ENCODE data around the gene TEX55.
"Not testable (repeated sequence)": the region's sequence is repeated elsewhere in the genome, so short reads cannot be mapped to it uniquely, and the experiment has no call there.

TEX55 gene

DNA sequence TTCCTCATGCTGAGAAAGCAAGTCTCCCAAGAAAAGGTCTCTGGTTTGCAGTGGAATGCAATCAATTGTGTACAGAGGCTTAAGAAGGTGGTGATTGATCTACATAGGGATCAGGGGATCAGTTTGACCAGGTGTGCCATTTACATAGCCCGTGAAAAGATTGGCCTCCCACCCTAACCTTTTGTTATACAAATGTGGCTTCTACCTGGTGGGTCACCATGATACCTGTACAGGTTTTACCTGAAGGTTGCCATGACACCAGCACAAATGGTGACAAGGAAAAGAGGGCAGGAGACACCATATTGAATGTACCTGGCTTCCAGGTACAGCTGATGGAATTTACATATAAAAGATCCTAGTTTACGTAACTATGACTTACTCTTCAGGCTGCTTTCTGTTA lies 25.5 kb upstream of the TEX55 start:
- TF ChIP-seq, protein P1, sequence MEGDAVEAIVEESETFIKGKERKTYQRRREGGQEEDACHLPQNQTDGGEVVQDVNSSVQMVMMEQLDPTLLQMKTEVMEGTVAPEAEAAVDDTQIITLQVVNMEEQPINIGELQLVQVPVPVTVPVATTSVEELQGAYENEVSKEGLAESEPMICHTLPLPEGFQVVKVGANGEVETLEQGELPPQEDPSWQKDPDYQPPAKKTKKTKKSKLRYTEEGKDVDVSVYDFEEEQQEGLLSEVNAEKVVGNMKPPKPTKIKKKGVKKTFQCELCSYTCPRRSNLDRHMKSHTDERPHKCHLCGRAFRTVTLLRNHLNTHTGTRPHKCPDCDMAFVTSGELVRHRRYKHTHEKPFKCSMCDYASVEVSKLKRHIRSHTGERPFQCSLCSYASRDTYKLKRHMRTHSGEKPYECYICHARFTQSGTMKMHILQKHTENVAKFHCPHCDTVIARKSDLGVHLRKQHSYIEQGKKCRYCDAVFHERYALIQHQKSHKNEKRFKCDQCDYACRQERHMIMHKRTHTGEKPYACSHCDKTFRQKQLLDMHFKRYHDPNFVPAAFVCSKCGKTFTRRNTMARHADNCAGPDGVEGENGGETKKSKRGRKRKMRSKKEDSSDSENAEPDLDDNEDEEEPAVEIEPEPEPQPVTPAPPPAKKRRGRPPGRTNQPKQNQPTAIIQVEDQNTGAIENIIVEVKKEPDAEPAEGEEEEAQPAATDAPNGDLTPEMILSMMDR (IDR thresholded peaks at IDR 0.05): no peak
- no peak overlapping the region for H3K4me3 ChIP-seq (ENCODE audit: low read depth in 1 of 2, low read length in 1 of 2)
- peaks cover 9% of the 10 kb centered on the region for H3K9me3 ChIP-seq
- H3K27me3 ChIP-seq: no peaks in the 10 kb centered on the region
- no peaks in the 10 kb centered on the region for H3K36me3 ChIP-seq
- H3K4me1 ChIP-seq (ENCODE audit: control insufficient read depth in 1 of 2, insufficient read depth in 1 of 2, low read depth in 1 of 2, low read length in 1 of 2): no peaks in the 10 kb centered on the region
- no peak overlapping the region for H3K27ac ChIP-seq

DNA sequence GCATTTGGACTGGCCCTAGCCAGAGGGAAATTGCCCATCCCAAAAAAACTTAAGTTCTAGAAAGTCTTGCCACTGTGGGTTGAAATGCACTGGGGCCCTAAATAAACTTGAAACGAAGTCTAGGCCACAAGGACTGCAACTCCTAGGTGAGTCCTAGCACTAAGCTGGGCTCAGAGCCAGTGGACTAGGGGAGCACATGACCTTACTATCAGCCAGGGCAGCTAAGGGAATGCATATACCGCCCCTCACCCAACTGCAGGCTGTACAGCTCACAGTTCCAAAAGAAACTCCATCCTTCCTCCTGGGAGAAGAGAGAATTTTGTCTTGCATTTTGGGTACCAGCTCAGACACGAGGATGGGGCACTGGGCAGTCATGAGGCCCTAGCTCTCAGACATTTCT lies 23.6 kb upstream of the TEX55 start:
- TF ChIP-seq, protein P1 (IDR thresholded peaks at IDR 0.05): no peak
- Histone ChIP-seq H3K4me1 (ENCODE audit: control insufficient read depth in 1 of 2, insufficient read depth in 1 of 2, low read depth in 1 of 2, low read length in 1 of 2) (no peaks in the 10 kb centered on the region), H3K9me3 (peaks cover 9% of the 10 kb centered on the region), H3K27ac (no peak overlapping the region), H3K4me3 (ENCODE audit: low read depth in 1 of 2, low read length in 1 of 2) (no peak overlapping the region), H3K27me3 (no peaks in the 10 kb centered on the region), H3K36me3 (no peaks in the 10 kb centered on the region)

DNA sequence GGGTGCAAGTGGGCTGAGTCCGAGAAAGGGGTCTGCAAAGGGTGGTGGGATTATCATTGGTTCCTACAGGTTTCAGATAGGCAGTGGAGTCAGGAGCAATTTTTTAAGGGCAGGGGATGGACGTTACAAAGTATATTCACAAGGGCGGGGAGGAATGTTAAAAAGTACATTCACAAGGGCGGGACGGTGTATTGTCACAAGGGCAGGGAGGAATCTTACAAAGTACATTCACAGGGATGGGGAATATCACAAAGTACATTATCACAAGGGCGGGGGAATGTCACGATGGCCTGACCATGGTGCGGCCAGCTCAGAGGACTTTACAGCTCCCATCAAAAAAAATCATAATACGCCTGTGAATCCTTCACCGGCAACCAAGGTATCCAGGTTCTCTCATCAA lies 20.6 kb upstream of the TEX55 start:
- H3K36me3 ChIP-seq: no peaks in the 10 kb centered on the region
- H3K9me3 ChIP-seq: no peaks in the 10 kb centered on the region
- no peaks in the 10 kb centered on the region for H3K4me1 ChIP-seq (ENCODE audit: control insufficient read depth in 1 of 2, insufficient read depth in 1 of 2, low read depth in 1 of 2, low read length in 1 of 2)
- H3K27ac ChIP-seq: no peak overlapping the region
- TF ChIP-seq, protein P1 (IDR thresholded peaks at IDR 0.05): no peak
- H3K4me3 ChIP-seq (ENCODE audit: low read depth in 1 of 2, low read length in 1 of 2): no peak overlapping the region
- no peaks in the 10 kb centered on the region for H3K27me3 ChIP-seq

DNA sequence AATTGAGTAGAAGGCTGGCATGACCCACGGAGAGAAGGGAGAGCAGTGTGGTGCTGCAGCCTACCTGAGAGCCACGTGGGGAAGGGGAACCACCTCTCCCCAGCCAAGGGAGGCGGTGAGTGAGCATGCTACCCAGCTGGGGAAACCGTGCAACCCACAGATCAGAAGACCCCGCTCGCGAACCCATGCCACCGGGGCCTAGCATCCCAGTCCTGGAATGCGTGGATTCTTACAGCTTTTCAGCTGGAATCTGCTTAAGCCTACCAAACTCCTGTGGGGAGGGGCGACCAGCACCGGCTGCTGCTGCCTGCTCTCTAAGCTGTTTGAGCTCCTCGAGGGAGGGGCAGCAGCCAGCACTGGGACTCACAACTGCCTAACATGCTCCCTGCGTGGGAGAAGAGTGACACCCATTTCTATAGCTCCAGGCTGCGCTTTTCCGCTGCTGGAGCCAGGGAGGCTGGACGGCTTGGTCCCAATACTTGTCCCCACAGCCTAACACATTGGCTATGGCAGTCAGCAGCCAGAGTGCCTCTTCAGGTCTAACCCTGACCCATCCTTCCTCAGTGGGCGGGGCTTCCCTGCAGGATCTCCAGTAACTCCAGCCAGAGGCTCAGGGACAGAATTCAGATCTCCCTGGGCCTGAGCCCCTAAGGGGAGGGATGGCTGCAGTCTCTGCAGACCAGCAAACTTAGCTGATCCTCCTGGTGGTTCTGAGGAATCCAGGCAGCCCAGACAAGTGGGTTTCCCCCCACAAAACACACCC lies 20.0 kb upstream of the TEX55 start:
- TF ChIP-seq, protein P1 (IDR thresholded peaks at IDR 0.05): no peak
- Histone ChIP-seq H3K4me3 (ENCODE audit: low read depth in 1 of 2, low read length in 1 of 2) (no peak overlapping the region), H3K4me1 (ENCODE audit: control insufficient read depth in 1 of 2, insufficient read depth in 1 of 2, low read depth in 1 of 2, low read length in 1 of 2) (no peaks in the 10 kb centered on the region), H3K27me3 (no peaks in the 10 kb centered on the region), H3K9me3 (no peaks in the 10 kb centered on the region), H3K27ac (no peak overlapping the region), H3K36me3 (no peaks in the 10 kb centered on the region)

DNA sequence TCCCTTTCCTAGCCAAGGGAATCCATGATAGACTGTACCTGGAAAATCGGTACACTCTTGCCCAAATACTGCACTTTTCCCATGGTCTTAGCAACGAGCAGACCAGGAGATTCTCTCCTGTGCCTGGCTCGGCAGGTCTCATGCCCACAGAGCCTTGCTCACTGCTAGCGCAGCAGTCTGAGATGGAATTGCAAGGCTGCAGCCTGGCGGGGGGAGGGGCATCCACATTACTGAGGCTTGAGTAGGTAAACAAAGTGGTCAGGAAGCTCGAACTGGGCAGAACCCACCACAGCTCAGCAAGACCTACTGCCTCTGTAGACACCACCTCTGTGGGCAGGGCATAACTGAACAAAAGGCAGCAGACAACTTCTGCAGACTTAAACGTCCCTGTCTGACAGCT lies 15.7 kb upstream of the TEX55 start:
- H3K9me3 ChIP-seq; H3K4me1 ChIP-seq (ENCODE audit: control insufficient read depth in 1 of 2, insufficient read depth in 1 of 2, low read depth in 1 of 2, low read length in 1 of 2); H3K36me3 ChIP-seq; H3K4me3 ChIP-seq (ENCODE audit: low read depth in 1 of 2, low read length in 1 of 2); H3K27ac ChIP-seq; H3K27me3 ChIP-seq: not testable (repeated sequence)

DNA sequence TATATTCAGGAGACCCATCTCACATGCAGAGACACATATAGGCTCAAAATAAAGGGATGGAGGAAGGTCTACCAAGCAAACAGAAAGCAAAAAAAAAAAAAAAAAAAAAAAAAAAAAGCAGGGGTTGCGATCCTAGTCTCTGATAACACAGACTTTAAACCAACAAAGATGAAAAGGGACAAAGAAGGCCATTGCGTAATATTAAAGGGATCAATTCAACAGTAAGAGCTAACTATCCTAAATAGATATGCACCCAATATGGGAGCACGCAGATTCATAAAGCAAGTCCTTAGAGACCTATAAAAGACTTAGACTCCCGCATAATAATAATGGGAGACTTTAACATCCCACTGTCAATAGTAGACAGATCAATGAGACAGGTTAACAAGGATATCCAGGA lies 13.7 kb upstream of the TEX55 start:
- H3K4me1 ChIP-seq (ENCODE audit: control insufficient read depth in 1 of 2, insufficient read depth in 1 of 2, low read depth in 1 of 2, low read length in 1 of 2); H3K36me3 ChIP-seq; H3K9me3 ChIP-seq; H3K27ac ChIP-seq; H3K4me3 ChIP-seq (ENCODE audit: low read depth in 1 of 2, low read length in 1 of 2); H3K27me3 ChIP-seq: not testable (repeated sequence)

DNA sequence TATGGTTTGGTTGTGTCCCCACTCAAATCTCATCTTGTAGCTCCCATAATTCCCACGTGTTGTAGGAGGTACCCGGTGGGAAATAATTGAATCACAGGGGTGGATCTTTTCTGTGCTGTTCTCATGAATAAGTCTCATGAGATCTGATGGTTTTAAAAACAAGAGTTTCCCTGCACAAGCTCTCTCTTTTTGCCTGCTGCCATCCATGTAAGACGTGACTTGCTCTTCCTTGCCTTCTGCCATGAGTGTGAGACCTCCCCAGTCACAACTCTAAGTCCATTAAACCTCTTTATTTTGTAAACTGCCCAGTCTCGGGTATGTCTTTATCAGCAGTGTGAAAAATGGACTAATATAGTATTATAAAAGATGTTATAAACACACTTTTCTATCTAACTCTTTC lies 6.6 kb upstream of the TEX55 start:
- not testable (repeated sequence) for H3K27me3 ChIP-seq; H3K36me3 ChIP-seq; H3K4me1 ChIP-seq (ENCODE audit: control insufficient read depth in 1 of 2, insufficient read depth in 1 of 2, low read depth in 1 of 2, low read length in 1 of 2); H3K27ac ChIP-seq; H3K9me3 ChIP-seq; H3K4me3 ChIP-seq (ENCODE audit: low read depth in 1 of 2, low read length in 1 of 2)
